ENCODE measurements around the gene RAP1GDS1. TPM values are rescaled to one million over a fixed set of nuclear protein-coding genes. Genes with fewer than 3 reads are reported as not detected.

RAP1GDS1 gene
- total and polyA plus RNA-seq, 2 of the 4 experiments (the other 2 are of a cell fraction): 29.0 to 85.1 TPM

DNA sequence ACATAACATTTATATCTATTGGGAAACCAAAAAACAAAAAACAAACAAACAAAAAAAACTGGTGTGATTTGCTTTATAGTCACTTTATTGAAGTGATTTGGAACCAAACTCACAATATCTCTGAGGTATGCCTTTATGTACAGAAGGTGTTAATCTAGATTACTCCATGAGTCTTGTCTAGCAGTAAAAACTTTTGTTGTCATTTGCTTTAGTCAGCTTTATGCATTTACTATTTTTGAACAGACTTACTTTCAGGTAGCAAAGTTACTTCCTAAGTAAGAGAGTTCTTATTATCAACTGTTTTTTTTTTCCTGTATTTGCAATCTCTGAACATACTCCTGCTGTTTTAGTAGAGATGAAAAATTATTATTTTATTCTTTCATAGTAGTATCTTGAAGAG, 39.5 kb downstream of the RAP1GDS1 start:
- H2BK5ac ChIP-seq (ENCODE audit: low read depth, low read length, poor library complexity, severe bottlenecking): no peak overlapping the region
- H3K4ac ChIP-seq (ENCODE audit: low read depth, low read length): no peak overlapping the region
- no peak overlapping the region for H2BK20ac ChIP-seq (ENCODE audit: low read depth, low read length)
- no peak overlapping the region for H3K18ac ChIP-seq (ENCODE audit: low read depth, low read length)
- ChIA-PET CTCF (no interaction called here), POLR2A (ENCODE audit: unreplicated experiment) (no interaction called here)
- H3K79me1 ChIP-seq (ENCODE audit: low read depth in 1 of 2, low read length in 2 of 2): peaks cover 20 to 36% of the 10 kb centered on the region in 2 experiments
- H3K56ac ChIP-seq (ENCODE audit: extremely low read depth, insufficient read depth, low read length): no peak overlapping the region
- no TSS peak for BruUV-seq (replicated peaks)
- dilution Hi-C loops (cut with HindIII; ENCODE audit: low sequenced_read_pairs, unreplicated experiment): no loop called here
- H4K20me1 ChIP-seq (ENCODE audit: insufficient read depth, low read length): no peaks in the 10 kb centered on the region
- H3K4me2 ChIP-seq (ENCODE audit: low read depth, low read length): no peak overlapping the region
- ATAC-seq (ENCODE audit: low read depth) (no peak), DNase-seq (no peak)
- H3K9ac ChIP-seq (ENCODE audit: low read depth, low read length): no peak overlapping the region
- no peak overlapping the region for H4K91ac ChIP-seq (ENCODE audit: insufficient read depth, low read depth, low read length)
- H3K4me1 ChIP-seq (ENCODE audit: control insufficient read depth, insufficient read depth, low read length): no peaks in the 10 kb centered on the region
- intact Hi-C loops (cut with micrococcal nuclease): no loop called here
- no peak overlapping the region for H4K8ac ChIP-seq (ENCODE audit: low read depth in 2 of 2, low read length in 2 of 2)
- H4K5ac ChIP-seq (ENCODE audit: low read depth, low read length): no peak overlapping the region
- in situ Hi-C loops (cut with MboI; ENCODE audit: low sequenced_read_pairs): no loop called here
- no peaks in the 10 kb centered on the region for H3K9me3 ChIP-seq (ENCODE audit: control insufficient read depth, insufficient read depth, low read length)
- H3K14ac ChIP-seq (replicated peaks; ENCODE audit: low read depth, low read length): no peak overlapping the region
- H3K27ac ChIP-seq (ENCODE audit: insufficient read depth, low read length): no peak overlapping the region
- no peak for TF ChIP-seq BHLHE40 (IDR thresholded peaks at IDR 0.05; ENCODE audit: low read depth, low read length)
- TF ChIP-seq MAZ (IDR thresholded peaks at IDR 0.05; ENCODE audit: borderline replicate concordance, low read depth, low read length): no peak
- TF ChIP-seq, protein P1, sequence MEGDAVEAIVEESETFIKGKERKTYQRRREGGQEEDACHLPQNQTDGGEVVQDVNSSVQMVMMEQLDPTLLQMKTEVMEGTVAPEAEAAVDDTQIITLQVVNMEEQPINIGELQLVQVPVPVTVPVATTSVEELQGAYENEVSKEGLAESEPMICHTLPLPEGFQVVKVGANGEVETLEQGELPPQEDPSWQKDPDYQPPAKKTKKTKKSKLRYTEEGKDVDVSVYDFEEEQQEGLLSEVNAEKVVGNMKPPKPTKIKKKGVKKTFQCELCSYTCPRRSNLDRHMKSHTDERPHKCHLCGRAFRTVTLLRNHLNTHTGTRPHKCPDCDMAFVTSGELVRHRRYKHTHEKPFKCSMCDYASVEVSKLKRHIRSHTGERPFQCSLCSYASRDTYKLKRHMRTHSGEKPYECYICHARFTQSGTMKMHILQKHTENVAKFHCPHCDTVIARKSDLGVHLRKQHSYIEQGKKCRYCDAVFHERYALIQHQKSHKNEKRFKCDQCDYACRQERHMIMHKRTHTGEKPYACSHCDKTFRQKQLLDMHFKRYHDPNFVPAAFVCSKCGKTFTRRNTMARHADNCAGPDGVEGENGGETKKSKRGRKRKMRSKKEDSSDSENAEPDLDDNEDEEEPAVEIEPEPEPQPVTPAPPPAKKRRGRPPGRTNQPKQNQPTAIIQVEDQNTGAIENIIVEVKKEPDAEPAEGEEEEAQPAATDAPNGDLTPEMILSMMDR (conservative IDR thresholded peaks at IDR 0.05; ENCODE audit: low read depth, low read length): no peak
- TF ChIP-seq RCOR1 (IDR thresholded peaks at IDR 0.05; ENCODE audit: insufficient replicate concordance, low read length): no peak
- no peak overlapping the region for H2BK120ac ChIP-seq (ENCODE audit: low read depth, low read length)
- no peak overlapping the region for H3K23ac ChIP-seq (ENCODE audit: low read depth, low read length)
- H3K27me3 ChIP-seq (ENCODE audit: control insufficient read depth, insufficient read depth, low read length): no peaks in the 10 kb centered on the region
- H3K4me3 ChIP-seq (ENCODE audit: insufficient read depth, low read depth, low read length): no peak overlapping the region
- H3K9me1 ChIP-seq (ENCODE audit: insufficient read depth, low read length): no peaks in the 10 kb centered on the region
- H2AFZ ChIP-seq (replicated peaks; ENCODE audit: low read length, poor library complexity): no peak overlapping the region
- no peak overlapping the region for H2BK15ac ChIP-seq (ENCODE audit: low read depth, low read length)
- no peak overlapping the region for H2AK9ac ChIP-seq (replicated peaks; ENCODE audit: low read depth, low read length, poor library complexity)
- H3K36me3 ChIP-seq (ENCODE audit: control insufficient read depth, insufficient read depth, low read length): no peaks in the 10 kb centered on the region
- no peak overlapping the region for H2AK5ac ChIP-seq (ENCODE audit: low read depth, low read length)

Data from IMR-90 (cell line).